ENCODE data around the gene PRR33. TPM values are rescaled to one million over a fixed set of nuclear protein-coding genes. Genes with fewer than 3 reads are reported as not detected.

Gene PRR33
- total and polyA plus RNA-seq, 9 of the 15 experiments (the other 6 are each of a cell fraction or from before 2014, with no cell fraction given), result not detected

DNA sequence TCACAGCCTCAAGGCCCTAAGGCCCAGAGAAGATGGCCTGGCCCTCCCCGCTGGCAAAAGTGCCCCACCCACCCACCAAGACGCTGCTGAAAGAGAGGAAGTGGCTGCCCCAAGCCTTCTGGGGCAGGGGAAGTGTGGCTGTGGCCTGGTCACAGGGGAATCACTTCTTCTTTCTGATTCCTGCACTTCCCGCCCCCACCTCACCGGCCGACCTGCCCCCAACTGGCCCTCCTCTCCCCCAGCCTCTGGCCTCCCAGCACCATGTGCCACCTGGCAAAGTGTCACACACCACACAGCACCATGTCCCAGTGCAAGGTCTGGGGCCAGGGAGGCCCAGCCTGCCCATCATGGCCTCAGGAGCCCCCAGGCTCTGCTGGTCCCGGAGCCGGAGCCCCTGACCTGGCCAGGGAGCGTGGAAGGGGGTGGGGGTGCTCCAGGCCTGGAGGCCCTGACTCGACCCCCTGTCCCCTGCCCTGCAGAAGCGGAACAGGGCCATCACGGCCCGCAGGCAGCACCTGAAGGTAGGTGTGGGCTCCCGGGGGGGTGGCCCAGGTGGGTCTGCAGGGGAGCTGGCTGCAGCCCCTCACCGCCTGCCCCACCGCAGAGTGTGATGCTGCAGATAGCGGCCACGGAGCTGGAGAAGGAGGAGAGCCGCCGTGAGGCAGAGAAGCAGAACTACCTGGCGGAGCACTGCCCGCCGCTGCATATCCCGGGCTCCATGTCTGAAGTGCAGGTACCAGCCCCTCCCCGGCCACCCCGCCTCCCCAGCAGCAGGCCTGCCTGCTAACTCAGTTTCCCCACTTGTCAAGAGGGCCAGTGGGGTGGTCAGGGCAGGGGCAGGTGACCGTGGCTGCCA is 51.5 kb downstream of the PRR33 start:
- Histone ChIP-seq H3K36me3 (ENCODE audit: control insufficient read depth, insufficient read depth, low read length) (no peaks in the 10 kb centered on the region), H2AFZ (ENCODE audit: low read depth, low read length) (no peak overlapping the region), H3K4me2 (ENCODE audit: insufficient read depth, low read length) (no peak overlapping the region), H3K79me2 (ENCODE audit: control insufficient read depth, insufficient read depth, low read length) (no peaks in the 10 kb centered on the region), H4K20me1 (replicated peaks; ENCODE audit: control insufficient read depth, insufficient read depth, low read length) (peaks cover 12% of the 10 kb centered on the region), H3K4me3 (no peak overlapping the region), H3K4me1 (replicated peaks in 1 of 2; ENCODE audit: control insufficient read depth in 2 of 2, insufficient read depth in 2 of 2, low read length in 2 of 2) (peaks cover 7 to 72% of the 10 kb centered on the region in 2 experiments; a peak in 4 of 5 replicates), H3K9me1 (ENCODE audit: control insufficient read depth, insufficient read depth, low read length) (no peaks in the 10 kb centered on the region), H3K27ac (ENCODE audit: extremely low read depth, low read depth, low read length) (no peak overlapping the region), H3K9me3 (replicated peaks; ENCODE audit: control insufficient read depth, insufficient read depth, low read depth, low read length) (no peaks in the 10 kb centered on the region), H3K9ac (ENCODE audit: insufficient read depth in 1 of 2, low read depth in 2 of 2, low read length in 2 of 2) (no peak overlapping the region), H3K27me3 (ENCODE audit: control insufficient read depth in 2 of 2, insufficient read depth in 2 of 2, low read length in 2 of 2) (peaks cover 3 to 50% of the 10 kb centered on the region in 2 experiments; a peak in 3 of 5 replicates)
- ChIA-PET POLR2A (interaction anchor here (0.6 to 2.0 kb wide), 2 partner anchors 10 to 33 kb away, joined by 4 to 6 read pairs; no protein-coding TSS in a partner anchor), CTCF (ENCODE audit: low intra/inter-chr PET ratio) (interaction anchor here (3.5 kb wide), 1 partner anchor 161 kb away, joined by 54 read pairs; the partner anchor contains the start of gene H19)
- ATAC-seq (no peak), FAIRE-seq (no peak), DNase-seq (ENCODE audit: extremely low read depth in 1 of 4, low spot score in 3 of 4) (no peak)
- in situ Hi-C loops (cut with MboI) (no loop called here), intact Hi-C loops (cut with micrococcal nuclease) (no loop called here)
- 6% methylated on average over 14 of the region's 26 CpGs for WGBS (ENCODE audit: insufficient coverage, low coverage, missing lambda C conversion rate)
- no TSS peak for BruUV-seq (replicated peaks)
- TF ChIP-seq ZNF639 (CRISPR knock-in tag; conservative IDR thresholded peaks at IDR 0.05 in 1 of 2, IDR thresholded peaks at IDR 0.05 in 1 of 2) (no peak), TGIF2 (CRISPR knock-in tag; IDR thresholded peaks at IDR 0.05) (no peak), RFX1 (IDR thresholded peaks at IDR 0.05) (no peak), ZNF785 (CRISPR knock-in tag; IDR thresholded peaks at IDR 0.05) (no peak), ELF1 (tag; IDR thresholded peaks at IDR 0.05) (no peak), POU5F1 (IDR thresholded peaks at IDR 0.05; ENCODE audit: borderline replicate concordance, low read depth, low read length, partially characterized antibody) (no peak), ZBTB7A (IDR thresholded peaks at IDR 0.05; ENCODE audit: borderline replicate concordance, control insufficient read depth, low read depth, low read length) (0 out of 2 replicates have a peak, but pooled peaks have one; percentile 31), HNRNPH1 (optimal IDR thresholded peaks at IDR 0.05; ENCODE audit: low read depth, low read length) (no peak), MTF1 (CRISPR knock-in tag; IDR thresholded peaks at IDR 0.05; ENCODE audit: borderline replicate concordance) (no peak), KAT7 (CRISPR knock-in tag; IDR thresholded peaks at IDR 0.05; ENCODE audit: borderline replicate concordance) (no peak), EGR1 (conservative IDR thresholded peaks at IDR 0.05) (0 out of 2 replicates have a peak, but pooled peaks have one; percentile 10), ZNF695 (CRISPR knock-in tag; IDR thresholded peaks at IDR 0.05) (no peak), NRF1 (conservative IDR thresholded peaks at IDR 0.05 in 1 of 2, IDR thresholded peaks at IDR 0.05 in 1 of 2) (no peak), ZNF354B (CRISPR knock-in tag; IDR thresholded peaks at IDR 0.05) (no peak), FOXJ3 (CRISPR knock-in tag; IDR thresholded peaks at IDR 0.05) (no peak)
- TF ChIP-seq, protein P1, sequence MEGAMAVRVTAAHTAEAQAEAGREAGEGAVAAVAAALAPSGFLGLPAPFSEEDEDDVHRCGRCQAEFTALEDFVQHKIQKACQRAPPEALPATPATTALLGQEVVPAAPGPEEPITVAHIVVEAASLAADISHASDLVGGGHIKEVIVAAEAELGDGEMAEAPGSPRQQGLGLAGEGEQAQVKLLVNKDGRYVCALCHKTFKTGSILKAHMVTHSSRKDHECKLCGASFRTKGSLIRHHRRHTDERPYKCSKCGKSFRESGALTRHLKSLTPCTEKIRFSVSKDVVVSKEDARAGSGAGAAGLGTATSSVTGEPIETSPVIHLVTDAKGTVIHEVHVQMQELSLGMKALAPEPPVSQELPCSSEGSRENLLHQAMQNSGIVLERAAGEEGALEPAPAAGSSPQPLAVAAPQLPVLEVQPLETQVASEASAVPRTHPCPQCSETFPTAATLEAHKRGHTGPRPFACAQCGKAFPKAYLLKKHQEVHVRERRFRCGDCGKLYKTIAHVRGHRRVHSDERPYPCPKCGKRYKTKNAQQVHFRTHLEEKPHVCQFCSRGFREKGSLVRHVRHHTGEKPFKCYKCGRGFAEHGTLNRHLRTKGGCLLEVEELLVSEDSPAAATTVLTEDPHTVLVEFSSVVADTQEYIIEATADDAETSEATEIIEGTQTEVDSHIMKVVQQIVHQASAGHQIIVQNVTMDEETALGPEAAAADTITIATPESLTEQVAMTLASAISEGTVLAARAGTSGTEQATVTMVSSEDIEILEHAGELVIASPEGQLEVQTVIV (CRISPR knock-in tag; IDR thresholded peaks at IDR 0.05; ENCODE audit: borderline replicate concordance), result no peak

All from K562 (cell line).